ENCODE data around the gene CRIP2.

DNA sequence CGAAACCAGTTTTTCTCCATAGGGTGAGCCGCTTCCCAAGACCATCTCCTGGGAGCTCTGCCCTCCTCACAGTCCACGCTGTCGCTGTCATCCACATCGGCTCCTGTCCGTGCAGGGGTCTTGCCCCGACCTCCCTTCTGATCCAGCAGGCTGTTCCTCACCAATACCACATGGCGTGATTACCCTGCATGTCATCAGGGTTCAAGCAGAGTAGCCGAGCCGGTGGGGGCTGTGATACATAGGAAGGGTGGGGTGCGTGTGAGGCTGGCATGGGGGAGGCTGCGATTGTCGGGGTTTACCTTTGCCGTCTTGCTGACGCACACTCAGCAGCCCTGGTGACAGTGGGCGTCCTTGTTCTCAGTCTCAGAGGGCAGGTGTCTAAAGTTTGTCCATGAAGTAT lies 33.4 kb downstream of the CRIP2 start:
- TF ChIP-seq, protein P1, sequence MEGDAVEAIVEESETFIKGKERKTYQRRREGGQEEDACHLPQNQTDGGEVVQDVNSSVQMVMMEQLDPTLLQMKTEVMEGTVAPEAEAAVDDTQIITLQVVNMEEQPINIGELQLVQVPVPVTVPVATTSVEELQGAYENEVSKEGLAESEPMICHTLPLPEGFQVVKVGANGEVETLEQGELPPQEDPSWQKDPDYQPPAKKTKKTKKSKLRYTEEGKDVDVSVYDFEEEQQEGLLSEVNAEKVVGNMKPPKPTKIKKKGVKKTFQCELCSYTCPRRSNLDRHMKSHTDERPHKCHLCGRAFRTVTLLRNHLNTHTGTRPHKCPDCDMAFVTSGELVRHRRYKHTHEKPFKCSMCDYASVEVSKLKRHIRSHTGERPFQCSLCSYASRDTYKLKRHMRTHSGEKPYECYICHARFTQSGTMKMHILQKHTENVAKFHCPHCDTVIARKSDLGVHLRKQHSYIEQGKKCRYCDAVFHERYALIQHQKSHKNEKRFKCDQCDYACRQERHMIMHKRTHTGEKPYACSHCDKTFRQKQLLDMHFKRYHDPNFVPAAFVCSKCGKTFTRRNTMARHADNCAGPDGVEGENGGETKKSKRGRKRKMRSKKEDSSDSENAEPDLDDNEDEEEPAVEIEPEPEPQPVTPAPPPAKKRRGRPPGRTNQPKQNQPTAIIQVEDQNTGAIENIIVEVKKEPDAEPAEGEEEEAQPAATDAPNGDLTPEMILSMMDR (IDR thresholded peaks at IDR 0.05): no peak
- TF ChIP-seq POLR2A (IDR thresholded peaks at IDR 0.05): no peak

Measured in ovary (tissue), 3 donors.